Measurements from ENCODE around the gene FGF12.

DNA sequence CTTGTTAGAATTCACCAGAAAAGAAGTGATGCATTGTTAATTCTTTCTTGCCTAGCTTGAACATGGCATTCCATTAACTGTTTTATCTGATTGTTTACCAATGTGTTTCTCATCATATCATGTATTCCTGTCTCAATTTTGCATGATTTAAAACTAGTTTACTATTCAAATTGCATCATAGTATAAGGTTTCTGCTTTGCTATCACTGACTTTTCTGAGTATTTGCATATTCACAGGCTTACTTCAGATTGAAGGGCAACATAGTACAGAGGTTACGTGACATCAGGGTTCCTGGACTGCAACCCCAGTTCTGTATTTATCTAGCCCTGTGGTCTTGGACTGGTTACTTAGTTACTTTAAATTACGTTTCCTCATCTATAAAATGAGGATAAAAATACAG lies 561.8 kb downstream of the FGF12 start:
- TF ChIP-seq, protein P1, sequence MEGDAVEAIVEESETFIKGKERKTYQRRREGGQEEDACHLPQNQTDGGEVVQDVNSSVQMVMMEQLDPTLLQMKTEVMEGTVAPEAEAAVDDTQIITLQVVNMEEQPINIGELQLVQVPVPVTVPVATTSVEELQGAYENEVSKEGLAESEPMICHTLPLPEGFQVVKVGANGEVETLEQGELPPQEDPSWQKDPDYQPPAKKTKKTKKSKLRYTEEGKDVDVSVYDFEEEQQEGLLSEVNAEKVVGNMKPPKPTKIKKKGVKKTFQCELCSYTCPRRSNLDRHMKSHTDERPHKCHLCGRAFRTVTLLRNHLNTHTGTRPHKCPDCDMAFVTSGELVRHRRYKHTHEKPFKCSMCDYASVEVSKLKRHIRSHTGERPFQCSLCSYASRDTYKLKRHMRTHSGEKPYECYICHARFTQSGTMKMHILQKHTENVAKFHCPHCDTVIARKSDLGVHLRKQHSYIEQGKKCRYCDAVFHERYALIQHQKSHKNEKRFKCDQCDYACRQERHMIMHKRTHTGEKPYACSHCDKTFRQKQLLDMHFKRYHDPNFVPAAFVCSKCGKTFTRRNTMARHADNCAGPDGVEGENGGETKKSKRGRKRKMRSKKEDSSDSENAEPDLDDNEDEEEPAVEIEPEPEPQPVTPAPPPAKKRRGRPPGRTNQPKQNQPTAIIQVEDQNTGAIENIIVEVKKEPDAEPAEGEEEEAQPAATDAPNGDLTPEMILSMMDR (IDR thresholded peaks at IDR 0.05), result no peak
- no peak for TF ChIP-seq POLR2A (IDR thresholded peaks at IDR 0.05)
